Lung microvascular endothelial cell (primary cell): ENCODE data around the gene IL17RC. TPM values are rescaled to one million over a fixed set of nuclear protein-coding genes. Genes with fewer than 3 reads are reported as not detected.
"Not testable (repeated sequence)": the region's sequence is repeated elsewhere in the genome, so short reads cannot be mapped to it uniquely, and the experiment has no call there.

ENCODE experiments used
- DNase-seq, 2 donors: peaks; one replicate each; pipeline versions ENCODE4 v3.0.0 to v3.0.0-alpha.2; 2010; ENCODE audit warnings: low read depth in 2 of 2
- total RNA-seq: library from RNA; depleted of rRNA; stranded (reverse); fragments of >200 nt; gene quantifications from 2 replicates; pipeline ENCODE4 v1.2.1, GENCODE V29; 2014

The IL17RC gene
- total RNA-seq, 1 donor from 2014 or later: 11.5 TPM

GRCh38 chr3:9915254-9916141 is 1.4 kb upstream of the IL17RC start:
- peak; percentile 72 to 74 for DNase-seq

DNA sequence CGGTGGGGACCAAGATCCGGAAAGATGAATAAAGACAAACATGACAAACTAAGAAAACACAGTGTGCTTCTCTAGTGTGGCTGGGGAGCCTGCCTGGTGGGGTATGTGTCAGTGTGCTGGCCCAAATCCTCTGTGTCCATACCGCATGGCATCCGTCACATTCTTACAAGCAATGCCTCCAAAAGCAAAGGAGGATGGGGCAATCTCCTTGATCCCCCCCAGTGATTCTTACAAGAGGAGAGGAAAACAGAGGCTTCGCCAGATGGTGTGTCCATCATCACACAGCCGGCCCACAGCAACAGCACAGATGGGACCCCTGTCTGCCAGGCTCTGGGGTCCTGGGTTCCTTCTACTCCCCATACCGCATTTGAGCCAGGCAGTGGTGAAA is 558 bp upstream of the IL17RC start:
- peak in 1 of 2 donors; percentile 24 for DNase-seq

- DNase-seq: no peak
These were observed 922 bp downstream of the IL17RC start for GRCh38 chr3:9917820-9918219.

GRCh38 chr3:9918261-9919038 is 1.6 kb downstream of the IL17RC start:
- DNase-seq: no peak

DNA sequence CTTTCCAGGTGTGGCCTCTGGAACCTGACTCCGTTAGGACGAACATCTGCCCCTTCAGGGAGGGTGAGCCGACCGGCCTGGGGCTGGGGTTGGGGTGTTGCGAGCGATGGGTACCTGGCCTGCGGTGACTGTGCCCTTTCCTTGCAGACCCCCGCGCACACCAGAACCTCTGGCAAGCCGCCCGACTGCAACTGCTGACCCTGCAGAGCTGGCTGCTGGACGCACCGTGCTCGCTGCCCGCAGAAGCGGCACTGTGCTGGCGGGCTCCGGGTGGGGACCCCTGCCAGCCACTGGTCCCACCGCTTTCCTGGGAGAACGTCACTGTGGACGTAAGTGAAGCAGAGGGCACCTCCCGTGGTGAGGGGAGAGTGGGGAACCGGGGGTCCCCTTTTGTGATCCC is 11.3 kb downstream of the IL17RC start:
- no peak for DNase-seq

DNA sequence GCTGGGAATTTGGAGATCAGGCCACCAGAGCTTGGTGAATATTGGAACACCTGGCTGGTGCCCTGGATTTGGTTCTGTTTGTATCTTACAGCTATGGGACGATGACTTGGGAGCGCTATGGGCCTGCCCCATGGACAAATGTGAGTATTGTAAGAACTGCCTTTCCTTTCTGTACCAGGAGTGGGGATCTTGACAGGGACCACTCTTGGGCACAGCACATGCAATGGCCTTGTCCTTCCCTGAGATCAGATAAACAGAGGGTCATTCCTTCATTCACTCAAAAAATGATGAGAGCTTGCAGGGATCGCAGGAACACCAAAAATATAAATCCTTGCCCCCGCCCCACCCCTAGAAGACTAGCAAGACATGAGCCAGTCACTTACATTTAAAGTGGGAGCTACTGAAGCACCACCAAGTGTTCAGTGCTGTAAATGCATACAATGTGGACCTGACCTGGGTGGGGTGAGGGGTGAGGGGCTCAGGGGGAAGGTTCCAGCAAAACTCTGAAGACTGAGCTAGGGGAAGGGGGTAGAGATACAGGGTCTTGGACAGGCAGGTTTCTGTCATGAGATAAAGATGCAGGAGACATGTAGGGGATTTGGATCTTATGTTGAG is 14.0 kb downstream of the IL17RC start:
- peak in 1 of 2 donors; percentile 27 for DNase-seq

- DNase-seq: no peak
These were observed 15.6 kb downstream of the IL17RC start for GRCh38 chr3:9932535-9932842.

DNA sequence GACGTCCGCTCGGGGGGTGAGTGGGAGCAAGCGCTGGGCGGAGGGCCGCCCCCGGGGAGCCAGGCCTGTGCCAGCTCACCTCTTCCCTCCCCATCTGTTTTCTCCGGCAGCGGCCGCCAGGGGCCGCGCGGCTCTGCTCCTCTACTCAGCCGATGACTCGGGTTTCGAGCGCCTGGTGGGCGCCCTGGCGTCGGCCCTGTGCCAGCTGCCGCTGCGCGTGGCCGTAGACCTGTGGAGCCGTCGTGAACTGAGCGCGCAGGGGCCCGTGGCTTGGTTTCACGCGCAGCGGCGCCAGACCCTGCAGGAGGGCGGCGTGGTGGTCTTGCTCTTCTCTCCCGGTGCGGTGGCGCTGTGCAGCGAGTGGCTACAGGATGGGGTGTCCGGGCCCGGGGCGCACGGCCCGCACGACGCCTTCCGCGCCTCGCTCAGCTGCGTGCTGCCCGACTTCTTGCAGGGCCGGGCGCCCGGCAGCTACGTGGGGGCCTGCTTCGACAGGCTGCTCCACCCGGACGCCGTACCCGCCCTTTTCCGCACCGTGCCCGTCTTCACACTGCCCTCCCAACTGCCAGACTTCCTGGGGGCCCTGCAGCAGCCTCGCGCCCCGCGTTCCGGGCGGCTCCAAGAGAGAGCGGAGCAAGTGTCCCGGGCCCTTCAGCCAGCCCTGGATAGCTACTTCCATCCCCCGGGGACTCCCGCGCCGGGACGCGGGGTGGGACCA is 16.1 kb downstream of the IL17RC start:
- peak; percentile 82 to 88 for DNase-seq

DNA sequence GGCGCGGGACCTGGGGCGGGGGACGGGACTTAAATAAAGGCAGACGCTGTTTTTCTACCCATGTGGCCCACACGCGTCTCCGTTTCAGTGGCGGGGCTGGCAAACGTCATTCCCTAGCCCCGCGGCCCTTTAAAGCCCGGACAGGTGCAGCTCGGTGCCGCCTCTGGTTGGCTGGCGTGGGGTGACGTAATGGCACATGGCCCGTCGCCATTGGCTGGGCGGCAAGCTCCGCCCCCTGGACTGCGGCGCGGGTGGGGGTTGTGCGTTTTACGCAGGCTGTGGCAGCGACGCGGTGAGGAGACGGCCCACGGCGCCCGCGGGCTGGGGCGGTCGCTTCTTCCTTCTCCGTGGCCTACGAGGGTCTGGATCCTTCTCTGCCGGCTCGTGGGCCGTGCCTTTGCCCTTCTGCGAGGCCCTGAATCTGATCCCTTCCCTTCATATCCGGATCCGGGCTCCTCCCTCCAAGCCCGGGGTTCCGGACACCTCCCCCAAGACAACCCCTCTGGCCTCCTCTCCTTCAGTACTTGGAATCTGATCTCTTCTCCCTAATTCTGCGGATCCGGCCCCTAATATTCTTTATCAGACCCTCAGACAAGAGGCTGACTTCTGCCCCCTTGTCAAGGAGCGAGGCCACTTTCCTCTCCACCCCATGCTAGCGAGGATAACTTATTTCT is 16.8 kb downstream of the IL17RC start, which contains the start of gene CRELD1:
Gene CRELD1, plus strand, starts transcription at position 274 of the 674 bp plus-strand sequence. CDS start 605 bp downstream, outside the sequence.
- peak; percentile 94 to 99 for DNase-seq

DNA sequence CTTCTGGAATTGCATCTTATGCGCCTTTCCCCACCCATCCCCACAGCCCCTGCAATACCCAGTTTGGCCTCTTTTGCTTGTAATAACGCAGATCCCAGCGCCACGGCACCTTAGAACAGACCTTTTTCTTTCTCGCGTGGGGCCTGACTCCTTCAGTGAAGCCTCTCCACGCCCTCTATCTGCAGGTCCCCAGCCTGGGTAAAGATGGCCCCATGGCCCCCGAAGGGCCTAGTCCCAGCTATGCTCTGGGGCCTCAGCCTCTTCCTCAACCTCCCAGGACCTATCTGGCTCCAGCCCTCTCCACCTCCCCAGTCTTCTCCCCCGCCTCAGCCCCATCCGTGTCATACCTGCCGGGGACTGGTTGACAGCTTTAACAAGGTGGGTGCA is 17.3 kb downstream of the IL17RC start:
- peak in 1 of 2 donors; percentile 41 for DNase-seq

- no peak for DNase-seq
These were observed 18.1 kb downstream of the IL17RC start for GRCh38 chr3:9934993-9935392.

GRCh38 chr3:9935966-9936510 is 19.1 kb downstream of the IL17RC start:
- no peak for DNase-seq

DNA sequence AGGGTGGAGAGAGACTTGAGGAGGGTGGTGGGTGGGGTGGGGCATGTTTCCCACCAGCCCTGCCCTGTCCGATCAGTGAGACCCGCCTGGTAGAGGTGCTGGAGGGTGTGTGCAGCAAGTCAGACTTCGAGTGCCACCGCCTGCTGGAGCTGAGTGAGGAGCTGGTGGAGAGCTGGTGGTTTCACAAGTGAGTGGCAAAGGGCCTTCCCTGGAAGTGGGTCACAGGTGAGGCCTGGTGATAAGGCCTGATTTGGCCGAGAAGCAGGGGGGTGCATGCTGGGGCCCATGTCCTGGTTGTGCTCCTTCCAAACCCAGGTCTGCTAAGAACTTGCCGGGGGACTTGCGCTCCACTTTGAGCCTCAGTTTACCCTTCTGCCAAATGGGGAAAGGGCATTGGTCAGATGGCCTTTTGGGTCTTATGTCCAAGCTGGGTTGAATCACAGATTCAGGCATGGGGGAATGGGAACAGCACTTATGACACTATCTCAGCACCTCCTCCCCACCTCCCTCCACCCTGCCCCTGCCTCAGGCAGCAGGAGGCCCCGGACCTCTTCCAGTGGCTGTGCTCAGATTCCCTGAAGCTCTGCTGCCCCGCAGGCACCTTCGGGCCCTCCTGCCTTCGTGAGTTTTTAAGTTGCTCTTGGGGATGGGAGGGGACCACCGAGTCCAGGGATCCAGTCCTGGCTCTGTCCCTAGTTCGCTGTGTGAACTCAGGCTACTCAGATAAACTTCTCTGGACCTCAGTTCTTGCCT is 20.8 kb downstream of the IL17RC start:
- no peak for DNase-seq

GRCh38 chr3:9938966-9939365 is 22.1 kb downstream of the IL17RC start:
- no peak for DNase-seq

GRCh38 chr3:9939906-9940305 is 23.0 kb downstream of the IL17RC start:
- DNase-seq: not testable (repeated sequence)

DNA sequence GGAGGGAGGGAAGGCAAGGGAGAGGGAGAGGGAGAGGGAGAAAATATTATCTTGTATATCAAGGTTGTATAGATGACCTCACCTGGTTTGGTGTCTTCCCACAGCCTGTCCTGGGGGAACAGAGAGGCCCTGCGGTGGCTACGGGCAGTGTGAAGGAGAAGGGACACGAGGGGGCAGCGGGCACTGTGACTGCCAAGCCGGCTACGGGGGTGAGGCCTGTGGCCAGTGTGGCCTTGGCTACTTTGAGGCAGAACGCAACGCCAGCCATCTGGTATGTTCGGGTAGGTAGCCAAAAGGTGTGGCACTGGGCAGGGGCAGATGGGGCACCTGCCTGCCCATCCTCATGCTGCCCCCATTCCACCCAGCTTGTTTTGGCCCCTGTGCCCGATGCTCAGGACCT is 23.8 kb downstream of the IL17RC start:
- DNase-seq: no peak

DNA sequence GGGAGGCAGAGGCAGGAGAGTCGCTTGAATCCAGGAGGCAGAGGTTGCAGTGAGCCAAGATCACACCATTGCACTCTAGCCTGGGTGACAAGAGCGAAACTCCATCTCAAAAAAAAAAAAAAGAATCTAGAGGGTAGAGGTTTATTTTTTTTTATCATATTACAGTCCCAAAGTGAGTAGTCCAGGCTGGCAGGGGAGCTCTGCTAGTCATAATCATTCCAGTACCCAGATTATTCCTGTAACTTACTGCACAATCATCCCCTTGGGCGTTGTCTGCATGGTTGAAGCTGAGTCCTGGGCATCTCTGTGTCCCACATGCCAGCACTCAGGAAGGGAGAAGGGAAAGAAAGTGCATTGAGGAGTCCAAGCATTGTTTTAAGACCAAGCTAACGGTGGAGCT is 25.3 kb downstream of the IL17RC start:
- DNase-seq: no peak

- DNase-seq: no peak
These were observed 26.2 kb downstream of the IL17RC start for GRCh38 chr3:9942934-9943690.

DNA sequence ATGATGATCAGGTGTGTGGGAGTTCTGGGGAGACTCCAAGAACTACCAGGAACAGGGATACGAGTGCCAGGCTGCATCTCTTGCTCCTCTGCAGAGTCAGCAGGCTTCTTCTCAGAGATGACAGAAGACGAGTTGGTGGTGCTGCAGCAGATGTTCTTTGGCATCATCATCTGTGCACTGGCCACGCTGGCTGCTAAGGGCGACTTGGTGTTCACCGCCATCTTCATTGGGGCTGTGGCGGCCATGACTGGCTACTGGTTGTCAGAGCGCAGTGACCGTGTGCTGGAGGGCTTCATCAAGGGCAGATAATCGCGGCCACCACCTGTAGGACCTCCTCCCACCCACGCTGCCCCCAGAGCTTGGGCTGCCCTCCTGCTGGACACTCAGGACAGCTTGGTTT is 27.4 kb downstream of the IL17RC start:
- DNase-seq: no peak
